ENCODE results near the gene MORC1. TPM values are rescaled to one million over a fixed set of nuclear protein-coding genes. Genes with fewer than 3 reads are reported as not detected.

Gene MORC1
- total RNA-seq, 2 experiments from 2014 or later: not detected

- Histone ChIP-seq H3K27ac (ENCODE audit: low read depth, low read length, poor library complexity, severe bottlenecking) (no peak overlapping the region), H3K36me3 (ENCODE audit: insufficient read depth, low read length) (no peaks in the 10 kb centered on the region), H3K4me3 (ENCODE audit: low read depth, low read length, poor library complexity, severe bottlenecking) (no peak overlapping the region), H3K4me2 (ENCODE audit: low read length) (no peak overlapping the region), H2AFZ (ENCODE audit: low read length) (no peak overlapping the region), H3K4me1 (ENCODE audit: insufficient read depth, low read length, poor library complexity, severe bottlenecking) (no peaks in the 10 kb centered on the region), H4K20me1 (ENCODE audit: insufficient read depth, low read length) (no peaks in the 10 kb centered on the region), H3K9me2 (ENCODE audit: insufficient read depth, low read length) (no peaks in the 10 kb centered on the region), H3K79me2 (ENCODE audit: insufficient read depth, low read depth, low read length) (no peaks in the 10 kb centered on the region), H3K9me3 (ENCODE audit: low read length) (no peaks in the 10 kb centered on the region)
- DNase-seq (ENCODE audit: low spot score): no peak
- intact Hi-C loops (cut with micrococcal nuclease; ENCODE audit: unreplicated experiment): no loop called here
- ChIA-PET POLR2A (interaction anchor here (0.6 kb wide), 1 partner anchor 953 kb away, joined by 3 read pairs; no protein-coding TSS in a partner anchor), CTCF (ENCODE audit: unreplicated experiment) (no interaction called here)
- TF ChIP-seq EZH2phosphoT487 (IDR thresholded peaks at IDR 0.05; ENCODE audit: borderline replicate concordance, low read depth, low read length): no peak
- TF ChIP-seq, protein P1, sequence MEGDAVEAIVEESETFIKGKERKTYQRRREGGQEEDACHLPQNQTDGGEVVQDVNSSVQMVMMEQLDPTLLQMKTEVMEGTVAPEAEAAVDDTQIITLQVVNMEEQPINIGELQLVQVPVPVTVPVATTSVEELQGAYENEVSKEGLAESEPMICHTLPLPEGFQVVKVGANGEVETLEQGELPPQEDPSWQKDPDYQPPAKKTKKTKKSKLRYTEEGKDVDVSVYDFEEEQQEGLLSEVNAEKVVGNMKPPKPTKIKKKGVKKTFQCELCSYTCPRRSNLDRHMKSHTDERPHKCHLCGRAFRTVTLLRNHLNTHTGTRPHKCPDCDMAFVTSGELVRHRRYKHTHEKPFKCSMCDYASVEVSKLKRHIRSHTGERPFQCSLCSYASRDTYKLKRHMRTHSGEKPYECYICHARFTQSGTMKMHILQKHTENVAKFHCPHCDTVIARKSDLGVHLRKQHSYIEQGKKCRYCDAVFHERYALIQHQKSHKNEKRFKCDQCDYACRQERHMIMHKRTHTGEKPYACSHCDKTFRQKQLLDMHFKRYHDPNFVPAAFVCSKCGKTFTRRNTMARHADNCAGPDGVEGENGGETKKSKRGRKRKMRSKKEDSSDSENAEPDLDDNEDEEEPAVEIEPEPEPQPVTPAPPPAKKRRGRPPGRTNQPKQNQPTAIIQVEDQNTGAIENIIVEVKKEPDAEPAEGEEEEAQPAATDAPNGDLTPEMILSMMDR (conservative IDR thresholded peaks at IDR 0.05; ENCODE audit: low read length): no peak
- BruUV-seq (replicated peaks): no TSS peak
Observed at GRCh38 chr3:109047366-109047765, 70.6 kb downstream of the MORC1 start.

DNA sequence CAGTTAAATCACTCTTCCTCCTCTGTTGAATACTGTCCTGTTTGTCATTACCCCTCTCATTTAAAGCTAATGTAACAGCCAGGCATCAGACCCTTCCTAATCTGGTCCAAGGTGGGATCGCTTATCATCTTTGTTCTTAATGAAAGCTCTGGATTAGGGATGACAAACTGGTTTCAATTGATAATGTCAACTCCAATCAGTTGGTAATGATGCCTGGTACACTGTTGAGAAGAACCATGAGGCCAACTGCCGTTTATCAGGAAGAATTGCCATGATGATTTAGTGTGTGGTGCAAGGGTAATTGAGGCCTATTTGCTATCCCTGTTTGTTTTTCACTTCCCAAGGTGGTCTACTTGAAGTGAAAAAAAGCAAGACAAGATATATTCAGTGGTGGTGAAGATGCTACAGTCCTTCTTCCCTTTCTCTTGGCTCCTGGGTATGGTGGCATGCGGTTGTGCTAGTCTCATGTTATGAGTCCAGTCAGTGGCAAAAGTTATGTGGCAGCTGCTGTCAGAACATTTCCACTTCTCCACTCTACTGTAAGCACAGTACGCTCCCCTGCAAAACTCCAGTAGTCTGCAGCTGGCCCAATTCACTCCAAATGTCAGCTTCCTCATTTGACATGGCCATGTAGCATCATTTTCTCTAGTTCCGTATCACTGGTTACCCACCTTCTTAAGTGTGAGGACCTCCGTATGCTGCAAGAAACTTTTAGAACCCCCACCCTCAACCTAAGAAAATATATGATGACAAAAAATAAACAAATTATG lies 72.5 kb downstream of the MORC1 start:
- no peak overlapping the region for H2AFZ ChIP-seq (ENCODE audit: low read length)
- intact Hi-C loops (cut with micrococcal nuclease; ENCODE audit: unreplicated experiment): no loop called here
- no peak overlapping the region for H3K4me3 ChIP-seq (ENCODE audit: low read depth, low read length, poor library complexity, severe bottlenecking)
- TF ChIP-seq, protein P1 (conservative IDR thresholded peaks at IDR 0.05; ENCODE audit: low read length): no peak
- TF ChIP-seq EZH2phosphoT487 (IDR thresholded peaks at IDR 0.05; ENCODE audit: borderline replicate concordance, low read depth, low read length): no peak
- H3K4me2 ChIP-seq (ENCODE audit: low read length): no peak overlapping the region
- no peaks in the 10 kb centered on the region for H3K9me2 ChIP-seq (ENCODE audit: insufficient read depth, low read length)
- ChIA-PET CTCF (ENCODE audit: unreplicated experiment) (no interaction called here), POLR2A (no interaction called here)
- no peak overlapping the region for H3K27ac ChIP-seq (ENCODE audit: low read depth, low read length, poor library complexity, severe bottlenecking)
- no peaks in the 10 kb centered on the region for H3K9me3 ChIP-seq (ENCODE audit: low read length)
- H3K79me2 ChIP-seq (ENCODE audit: insufficient read depth, low read depth, low read length): no peaks in the 10 kb centered on the region
- H3K36me3 ChIP-seq (ENCODE audit: insufficient read depth, low read length): no peaks in the 10 kb centered on the region
- no peak for DNase-seq (ENCODE audit: low spot score)
- no TSS peak for BruUV-seq (replicated peaks)
- no peaks in the 10 kb centered on the region for H4K20me1 ChIP-seq (ENCODE audit: insufficient read depth, low read length)
- no peaks in the 10 kb centered on the region for H3K4me1 ChIP-seq (ENCODE audit: insufficient read depth, low read length, poor library complexity, severe bottlenecking)

GRCh38 chr3:109035082-109035481 lies 82.9 kb downstream of the MORC1 start:
- Histone ChIP-seq H3K79me2 (ENCODE audit: insufficient read depth, low read depth, low read length) (no peaks in the 10 kb centered on the region), H3K4me1 (ENCODE audit: insufficient read depth, low read length, poor library complexity, severe bottlenecking) (no peaks in the 10 kb centered on the region), H3K4me3 (ENCODE audit: low read depth, low read length, poor library complexity, severe bottlenecking) (no peak overlapping the region), H3K36me3 (ENCODE audit: insufficient read depth, low read length) (no peaks in the 10 kb centered on the region), H3K9me3 (ENCODE audit: low read length) (no peaks in the 10 kb centered on the region), H4K20me1 (ENCODE audit: insufficient read depth, low read length) (no peaks in the 10 kb centered on the region), H3K4me2 (ENCODE audit: low read length) (no peak overlapping the region), H3K9me2 (ENCODE audit: insufficient read depth, low read length) (no peaks in the 10 kb centered on the region), H2AFZ (ENCODE audit: low read length) (no peak overlapping the region), H3K27ac (ENCODE audit: low read depth, low read length, poor library complexity, severe bottlenecking) (no peak overlapping the region)
- intact Hi-C loops (cut with micrococcal nuclease; ENCODE audit: unreplicated experiment): no loop called here
- BruUV-seq (replicated peaks): no TSS peak
- POLR2A ChIA-PET: no interaction called here
- DNase-seq (ENCODE audit: low spot score): no peak
- CTCF ChIA-PET (ENCODE audit: unreplicated experiment): no interaction called here
- TF ChIP-seq EZH2phosphoT487 (IDR thresholded peaks at IDR 0.05; ENCODE audit: borderline replicate concordance, low read depth, low read length): no peak
- TF ChIP-seq, protein P1 (conservative IDR thresholded peaks at IDR 0.05; ENCODE audit: low read length): no peak
